ENCODE results near the gene IRAG1. TPM values are rescaled to one million over a fixed set of nuclear protein-coding genes. Genes with fewer than 3 reads are reported as not detected.

Gene IRAG1
- total RNA-seq = 0.51 and 0.79 TPM in 2 replicates

- DNase-seq = no peak
These were observed at the start of gene IRAG1 for GRCh38 chr11:10693509-10694081. TSS of gene IRAG1 (minus strand) at chr11:10693755. CDS start at chr11:10693602, 153 bp downstream.

GRCh38 chr11:10742460-10743208 is 49.1 kb upstream of the IRAG1 start:
- peak; percentile 15 for DNase-seq

GRCh38 chr11:10735481-10736475 is 42.2 kb upstream of the IRAG1 start:
- peak; percentile 97 for DNase-seq

GRCh38 chr11:10731064-10731680 is 37.6 kb upstream of the IRAG1 start:
- DNase-seq = no peak

GRCh38 chr11:10730151-10730550 is 36.6 kb upstream of the IRAG1 start:
- no peak for DNase-seq

- no peak for DNase-seq
These were observed 35.4 kb upstream of the IRAG1 start for GRCh38 chr11:10728789-10729472.

GRCh38 chr11:10728154-10728553 is 34.6 kb upstream of the IRAG1 start:
- no peak for DNase-seq

- no peak for DNase-seq
These were observed 33.7 kb upstream of the IRAG1 start for GRCh38 chr11:10727146-10727851.

GRCh38 chr11:10725907-10726253 is 32.3 kb upstream of the IRAG1 start:
- no peak for DNase-seq

GRCh38 chr11:10725114-10725906 is 31.8 kb upstream of the IRAG1 start:
- no peak for DNase-seq

GRCh38 chr11:10722307-10722706 is 28.8 kb upstream of the IRAG1 start:
- DNase-seq = no peak

- no peak for DNase-seq
These were observed 27.4 kb upstream of the IRAG1 start for GRCh38 chr11:10720881-10721376.

GRCh38 chr11:10719616-10720015 is 26.1 kb upstream of the IRAG1 start:
- no peak for DNase-seq

- DNase-seq = no peak
These were observed 23.1 kb upstream of the IRAG1 start for GRCh38 chr11:10716543-10717259.

- no peak for DNase-seq
These were observed 22.6 kb upstream of the IRAG1 start for GRCh38 chr11:10716122-10716521.

- DNase-seq = no peak
These were observed 22.0 kb upstream of the IRAG1 start for GRCh38 chr11:10715571-10715970.

- DNase-seq = no peak
These were observed 15.9 kb upstream of the IRAG1 start for GRCh38 chr11:10709299-10710086.

- DNase-seq = no peak
These were observed 14.6 kb upstream of the IRAG1 start for GRCh38 chr11:10708131-10708530.

GRCh38 chr11:10701982-10702381 is 8.4 kb upstream of the IRAG1 start:
- DNase-seq = no peak
